ENCODE data around the gene RSPH4A.

DNA sequence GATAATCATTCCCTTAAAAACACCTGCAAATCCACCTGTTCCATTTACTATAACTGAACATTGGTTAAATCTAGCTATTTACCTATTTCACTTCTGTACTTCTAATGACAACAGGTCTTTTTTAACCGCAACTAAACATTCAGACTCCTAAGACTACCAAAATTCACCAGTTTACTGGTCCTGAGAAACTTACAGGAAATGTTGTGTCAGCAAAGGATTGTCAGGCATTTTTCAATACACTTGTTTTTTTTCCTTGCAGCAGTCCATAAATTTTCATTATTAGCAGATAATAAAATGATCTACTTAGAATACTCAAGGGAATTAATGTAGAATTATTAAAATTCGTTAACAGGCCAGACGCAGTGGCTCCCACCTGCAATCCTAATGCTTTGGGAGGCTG, 47.0 kb downstream of the RSPH4A start:
- TF ChIP-seq, protein P1, sequence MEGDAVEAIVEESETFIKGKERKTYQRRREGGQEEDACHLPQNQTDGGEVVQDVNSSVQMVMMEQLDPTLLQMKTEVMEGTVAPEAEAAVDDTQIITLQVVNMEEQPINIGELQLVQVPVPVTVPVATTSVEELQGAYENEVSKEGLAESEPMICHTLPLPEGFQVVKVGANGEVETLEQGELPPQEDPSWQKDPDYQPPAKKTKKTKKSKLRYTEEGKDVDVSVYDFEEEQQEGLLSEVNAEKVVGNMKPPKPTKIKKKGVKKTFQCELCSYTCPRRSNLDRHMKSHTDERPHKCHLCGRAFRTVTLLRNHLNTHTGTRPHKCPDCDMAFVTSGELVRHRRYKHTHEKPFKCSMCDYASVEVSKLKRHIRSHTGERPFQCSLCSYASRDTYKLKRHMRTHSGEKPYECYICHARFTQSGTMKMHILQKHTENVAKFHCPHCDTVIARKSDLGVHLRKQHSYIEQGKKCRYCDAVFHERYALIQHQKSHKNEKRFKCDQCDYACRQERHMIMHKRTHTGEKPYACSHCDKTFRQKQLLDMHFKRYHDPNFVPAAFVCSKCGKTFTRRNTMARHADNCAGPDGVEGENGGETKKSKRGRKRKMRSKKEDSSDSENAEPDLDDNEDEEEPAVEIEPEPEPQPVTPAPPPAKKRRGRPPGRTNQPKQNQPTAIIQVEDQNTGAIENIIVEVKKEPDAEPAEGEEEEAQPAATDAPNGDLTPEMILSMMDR (optimal IDR thresholded peaks at IDR 0.05 in 1 of 3, IDR thresholded peaks at IDR 0.05 in 1 of 3, conservative IDR thresholded peaks at IDR 0.05 in 1 of 3; ENCODE audit: extremely low read depth in 1 of 3, insufficient read depth in 2 of 3, low read length in 3 of 3), result no peak
- TF ChIP-seq EZH2 (IDR thresholded peaks at IDR 0.05; ENCODE audit: low read length), result no peak

All from keratinocyte (primary cell).